Stimulated activated CD4-positive, alpha-beta T cell treated with anti-CD3 and anti-CD28 coated beads, Interleukin-15, amount 100 ng/mL, for 24 hours (primary cell): ENCODE results near the gene VPS37D.
"Not testable (repeated sequence)": the region's sequence is repeated elsewhere in the genome, so short reads cannot be mapped to it uniquely, and the experiment has no call there.

Experiments used
- DNase-seq: peaks from one replicate; pipeline ENCODE4 v3.0.0-alpha.2; 2020

The VPS37D gene, protein sequence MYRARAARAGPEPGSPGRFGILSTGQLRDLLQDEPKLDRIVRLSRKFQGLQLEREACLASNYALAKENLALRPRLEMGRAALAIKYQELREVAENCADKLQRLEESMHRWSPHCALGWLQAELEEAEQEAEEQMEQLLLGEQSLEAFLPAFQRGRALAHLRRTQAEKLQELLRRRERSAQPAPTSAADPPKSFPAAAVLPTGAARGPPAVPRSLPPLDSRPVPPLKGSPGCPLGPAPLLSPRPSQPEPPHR

DNA sequence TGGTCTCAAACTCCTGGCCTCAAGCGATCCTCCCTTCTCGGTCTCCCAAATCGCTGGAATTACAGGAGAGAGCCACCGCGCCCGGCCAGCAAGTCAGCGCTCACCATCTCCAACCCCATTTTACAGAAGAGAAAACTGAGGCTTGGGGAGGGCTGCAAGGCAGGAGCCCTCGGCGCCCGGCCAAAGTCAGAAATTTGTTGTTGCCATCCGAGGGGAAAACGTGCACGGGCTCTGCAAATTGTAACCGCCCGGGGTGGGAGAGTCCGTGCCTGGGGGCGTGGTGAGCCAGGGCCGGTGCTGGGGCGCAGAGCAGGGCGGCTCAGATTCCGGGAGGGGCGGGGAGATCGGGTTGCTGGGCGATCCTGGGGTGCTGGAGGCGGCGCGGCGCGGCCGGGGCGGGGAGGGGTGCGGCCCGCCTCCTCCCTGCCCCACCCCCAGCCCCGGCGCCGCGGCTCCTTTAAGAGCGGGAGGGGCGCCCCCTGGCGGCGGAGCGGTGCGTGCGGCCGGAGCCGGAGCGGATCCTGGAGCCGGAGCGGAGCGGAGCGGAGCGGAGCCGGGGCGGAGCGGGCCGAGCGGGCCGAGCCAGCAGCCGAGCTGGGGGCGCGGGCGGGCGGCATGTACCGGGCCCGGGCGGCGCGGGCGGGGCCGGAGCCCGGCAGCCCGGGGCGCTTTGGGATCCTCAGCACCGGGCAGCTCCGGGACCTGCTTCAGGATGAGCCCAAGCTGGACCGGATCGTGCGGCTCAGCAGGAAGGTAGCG lies at the start of gene VPS37D:
TSS of gene VPS37D (plus strand) at position 488 of the 759 bp plus-strand sequence. CDS start at position 616, 128 bp downstream.
- DNase-seq: peak; percentile 94

DNA sequence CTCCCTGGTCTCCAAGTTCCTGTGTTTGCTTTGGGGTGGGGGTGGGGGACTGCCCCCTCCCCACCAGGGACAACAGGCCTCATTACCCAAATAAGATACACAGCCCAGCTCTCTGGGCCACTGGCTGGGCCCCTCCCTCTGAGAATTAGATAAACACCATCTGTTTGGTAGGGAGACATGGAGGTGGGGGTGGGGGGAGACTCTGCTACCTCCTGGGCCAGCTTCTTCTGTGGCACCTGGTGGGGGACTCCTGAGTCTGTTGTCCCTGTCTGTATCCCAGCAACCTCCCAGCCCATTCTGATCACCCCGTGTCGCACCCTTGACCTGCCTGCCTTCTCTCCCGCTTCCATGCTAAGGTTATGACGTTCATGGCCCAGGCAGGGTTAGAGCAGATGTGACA lies 49.1 kb upstream of the VPS37D start:
- DNase-seq: no peak

DNA sequence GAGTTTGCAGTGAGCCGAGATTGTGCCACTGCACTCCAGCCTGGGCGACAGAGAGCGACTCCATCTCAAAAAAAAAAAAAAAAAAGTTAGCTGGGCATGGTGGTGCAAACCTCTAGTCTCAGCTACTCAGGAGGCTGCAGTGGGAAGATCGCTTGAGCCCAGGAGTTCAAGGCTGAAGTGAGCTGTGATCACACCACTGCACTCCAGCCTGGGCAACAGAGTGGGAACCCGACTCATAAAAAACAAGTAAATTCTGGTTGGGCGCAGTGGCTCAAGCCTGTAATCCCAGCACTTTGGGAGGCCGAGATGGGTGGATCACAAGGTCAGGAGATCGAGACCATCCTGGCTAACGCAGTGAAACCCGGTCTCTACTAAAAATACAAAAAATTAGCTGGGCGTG lies 48.2 kb upstream of the VPS37D start:
- DNase-seq: not testable (repeated sequence)

DNA sequence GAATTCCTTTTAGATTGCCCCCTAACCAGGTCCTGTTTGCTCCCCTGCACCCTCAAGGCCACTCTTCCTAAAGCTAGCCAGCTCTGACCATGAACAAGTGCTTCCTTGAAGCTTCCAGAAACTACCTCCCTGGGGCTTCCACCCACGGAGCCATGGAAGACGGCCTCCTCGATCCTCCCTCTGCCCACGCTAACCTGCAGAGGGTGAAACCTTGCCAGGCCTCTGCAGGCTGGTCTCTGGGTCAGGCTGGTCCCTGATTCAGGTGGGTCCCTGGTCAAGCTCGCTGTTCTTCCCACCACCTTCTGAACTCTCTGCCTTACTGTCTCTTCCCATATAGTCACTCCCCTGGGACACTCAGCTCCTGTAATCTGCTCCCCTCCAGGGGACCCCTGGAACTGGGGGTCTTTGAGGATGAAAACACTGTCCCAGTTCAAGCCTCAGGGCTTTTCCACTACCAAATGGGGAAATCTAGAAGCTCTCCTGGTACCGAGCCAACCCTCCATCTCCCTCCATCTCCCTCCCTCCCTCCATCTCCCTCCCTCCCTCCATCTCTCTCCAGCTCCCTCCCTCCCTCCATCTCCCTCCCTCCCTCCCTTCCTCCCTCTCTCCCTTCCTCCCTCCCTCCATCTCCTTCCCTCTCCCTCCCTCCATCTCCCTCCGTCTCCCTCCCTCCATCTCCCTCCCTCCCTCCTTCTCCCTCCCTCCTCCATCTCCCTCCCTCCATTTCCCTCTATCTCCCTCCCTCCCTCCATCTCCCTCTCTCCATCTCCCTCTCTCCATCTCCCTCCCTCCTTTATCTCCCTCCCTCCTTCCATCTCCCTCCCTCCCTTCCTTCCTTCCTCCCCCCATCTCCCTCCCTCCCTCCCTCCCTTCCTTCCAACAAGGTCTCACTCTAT lies 46.2 kb upstream of the VPS37D start:
- no peak for DNase-seq

DNA sequence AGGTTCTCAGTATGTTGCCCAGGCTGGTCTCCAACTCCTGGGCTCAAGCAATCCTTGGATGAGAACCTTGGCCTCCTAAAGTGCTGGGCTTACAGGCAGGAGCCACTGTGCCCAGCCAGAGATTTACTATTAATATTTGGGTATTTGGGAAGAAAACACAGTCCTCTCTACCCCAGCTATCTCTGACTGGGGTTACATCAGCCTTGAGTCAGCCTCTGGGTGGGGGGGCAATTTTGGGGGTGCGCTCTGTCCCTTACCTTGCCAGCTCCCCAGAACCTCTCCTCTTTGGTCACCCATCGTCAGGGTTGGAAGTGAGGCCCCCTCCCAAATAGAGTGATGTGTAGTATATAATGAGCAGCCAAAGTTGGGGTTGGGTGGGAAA lies 45.1 kb upstream of the VPS37D start:
- DNase-seq: no peak

DNA sequence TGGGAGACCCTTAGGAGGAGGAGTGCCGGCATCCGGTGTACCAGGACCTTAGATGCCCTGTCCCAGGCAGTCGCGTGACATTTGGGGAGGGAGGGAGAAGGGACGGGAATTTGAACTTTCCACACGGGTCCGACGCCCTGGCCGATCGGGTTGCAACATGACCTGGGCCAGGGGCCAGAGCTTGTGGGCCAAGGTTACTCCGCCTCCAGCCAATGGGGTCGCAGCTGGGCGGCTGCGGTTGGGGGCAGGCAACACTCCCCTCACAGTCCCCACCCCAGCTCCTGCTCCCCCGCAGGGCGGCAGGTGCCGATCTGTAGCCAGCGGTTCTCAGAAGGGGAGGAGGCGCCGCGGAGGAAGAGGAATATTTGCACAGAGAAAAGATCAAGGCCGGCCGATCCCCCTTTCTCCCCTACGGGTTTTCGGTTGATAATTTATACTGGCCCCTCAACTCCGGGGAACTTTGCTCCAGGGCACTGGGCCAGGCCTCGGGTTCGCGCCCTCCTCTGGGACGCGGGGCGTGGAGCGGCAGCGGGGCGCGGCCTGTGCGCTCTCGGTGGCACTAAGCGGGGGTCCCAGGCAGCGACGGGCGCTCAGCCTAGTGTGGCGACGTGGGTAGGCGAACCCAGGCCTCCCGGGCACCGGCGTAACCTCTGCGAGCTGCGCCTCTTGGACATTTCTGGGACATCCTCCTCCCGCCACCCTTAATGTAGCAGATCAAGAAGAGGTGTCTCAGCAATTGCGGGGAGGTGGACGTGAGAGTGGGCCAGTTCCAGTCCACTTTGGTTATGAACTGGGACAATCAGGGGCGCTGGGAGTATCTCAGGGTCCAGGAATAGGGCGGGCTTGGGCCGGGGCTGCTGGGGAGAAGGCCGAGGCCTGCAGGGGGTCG lies 44.5 kb upstream of the VPS37D start:
- no peak for DNase-seq

DNA sequence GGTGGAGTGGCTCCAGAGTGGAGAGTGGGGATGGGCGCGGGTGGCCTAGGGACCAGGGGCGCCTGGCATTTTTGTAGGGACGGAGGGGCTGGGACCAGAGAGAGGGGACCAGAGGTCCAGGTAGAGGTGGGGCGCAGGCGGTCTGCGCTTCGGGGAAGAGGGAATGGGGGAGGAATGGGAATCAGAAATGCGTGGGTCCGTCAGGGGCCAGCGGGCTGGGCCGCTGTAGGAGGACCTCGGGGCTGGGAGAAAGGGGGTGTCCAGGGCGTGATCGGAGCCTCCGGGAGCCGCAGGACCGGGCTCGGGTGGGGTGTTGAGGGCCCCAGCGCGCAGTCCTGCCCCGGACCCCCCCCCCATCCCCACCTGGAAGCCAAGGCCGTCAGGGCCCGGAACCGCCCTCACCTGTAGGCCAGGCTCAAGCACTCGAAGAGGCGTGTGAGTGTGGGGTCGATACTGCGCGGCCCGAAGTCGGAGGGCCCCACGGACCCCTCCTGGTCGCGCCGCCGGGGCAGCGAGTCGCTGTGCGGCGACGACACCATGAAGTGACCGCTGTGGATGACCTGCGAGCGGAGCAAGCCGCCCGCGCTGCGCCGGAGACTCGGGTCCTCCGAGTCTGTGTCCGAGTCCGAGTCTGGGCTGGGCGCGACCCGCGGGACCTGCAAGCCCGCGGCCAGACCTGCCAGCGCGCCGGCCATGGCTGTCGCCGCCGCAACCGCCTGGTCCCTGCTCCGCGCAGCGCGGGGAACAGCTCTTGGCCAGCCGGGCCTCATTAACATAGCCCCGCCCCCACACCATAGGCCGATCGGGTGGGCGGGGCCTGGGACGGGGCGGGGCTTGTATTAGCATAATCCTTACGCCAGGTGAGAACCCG lies 43.6 kb upstream of the VPS37D start, which contains the start of gene MLXIPL:
TSS of gene MLXIPL (minus strand) at position 725 of the 871 bp plus-strand sequence. CDS start at position 695, 30 bp downstream.
- DNase-seq: peak; percentile 82

DNA sequence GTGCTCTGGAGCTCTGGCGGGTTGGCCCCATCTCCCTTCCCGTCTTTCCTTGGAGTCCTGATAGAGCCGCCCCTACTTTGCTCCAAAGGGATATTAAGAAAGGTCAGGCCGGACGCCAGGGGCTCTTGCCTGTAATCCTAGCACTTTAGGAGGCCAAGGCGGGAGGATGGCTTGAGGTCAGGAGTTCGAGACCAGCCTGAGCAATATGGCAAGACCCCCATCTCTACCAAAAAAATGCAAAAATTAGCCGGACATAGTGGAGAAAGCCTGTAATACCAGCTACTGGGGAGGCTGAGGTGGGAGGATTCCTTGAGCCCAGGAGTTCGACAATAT lies 43.0 kb upstream of the VPS37D start:
- no peak for DNase-seq

DNA sequence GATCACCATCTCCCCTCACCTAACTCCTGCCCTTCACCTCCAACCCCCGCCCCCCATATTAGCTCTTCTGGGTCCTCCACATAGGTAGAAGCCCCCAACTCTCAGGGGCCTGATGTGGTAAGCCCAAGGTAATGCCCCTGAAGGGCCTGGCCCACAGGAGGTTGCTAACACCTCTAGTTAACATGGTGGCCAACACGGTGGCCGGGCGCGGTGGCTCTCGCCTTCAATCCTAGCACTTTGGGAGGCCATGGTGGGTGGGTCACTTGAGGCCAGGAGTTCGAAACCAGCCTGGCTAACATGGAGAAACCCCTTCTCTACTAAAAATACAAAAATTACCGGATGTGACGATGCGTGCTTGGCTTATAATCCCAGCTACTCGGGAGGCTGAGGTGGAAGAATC lies 42.4 kb upstream of the VPS37D start:
- DNase-seq: no peak

DNA sequence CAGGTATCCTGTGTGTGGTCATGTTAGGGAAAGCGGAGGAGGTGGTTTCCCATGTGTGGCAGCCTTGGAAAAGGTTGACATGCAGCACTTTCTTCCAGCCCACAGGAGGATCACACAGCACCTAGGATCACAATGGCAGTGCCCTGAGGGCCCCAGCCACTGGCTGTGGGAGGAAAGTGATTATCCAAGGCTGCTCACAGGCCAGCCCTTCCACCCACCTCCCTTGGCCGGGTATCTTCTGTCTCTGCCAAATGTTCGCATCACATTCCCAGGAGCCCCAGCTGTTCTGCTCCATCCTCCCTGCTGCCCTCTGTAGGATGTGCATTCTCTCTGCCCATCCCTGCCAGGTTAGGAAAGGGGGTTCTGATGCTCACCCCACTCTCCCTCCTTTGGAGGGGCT lies 40.8 kb upstream of the VPS37D start:
- no peak for DNase-seq

DNA sequence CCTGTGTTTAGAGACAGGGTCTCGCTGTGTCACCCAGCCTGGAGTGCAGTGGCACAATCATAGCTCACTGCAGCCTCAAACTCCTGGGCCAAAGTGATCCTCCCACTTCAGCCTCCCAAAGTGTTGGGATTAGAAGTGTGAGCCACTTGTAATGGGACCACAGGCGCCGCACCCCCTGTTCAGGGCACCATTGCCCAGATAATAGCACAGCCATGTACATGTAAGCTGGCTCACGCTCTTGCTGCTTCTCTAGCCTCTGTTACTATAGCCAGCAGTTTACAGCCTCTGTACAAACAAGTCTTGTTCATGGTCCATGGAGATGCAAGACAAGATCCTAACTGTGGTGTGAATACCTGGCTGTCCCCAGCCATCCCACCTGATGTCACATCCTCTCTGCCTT lies 39.1 kb upstream of the VPS37D start:
- DNase-seq: no peak

DNA sequence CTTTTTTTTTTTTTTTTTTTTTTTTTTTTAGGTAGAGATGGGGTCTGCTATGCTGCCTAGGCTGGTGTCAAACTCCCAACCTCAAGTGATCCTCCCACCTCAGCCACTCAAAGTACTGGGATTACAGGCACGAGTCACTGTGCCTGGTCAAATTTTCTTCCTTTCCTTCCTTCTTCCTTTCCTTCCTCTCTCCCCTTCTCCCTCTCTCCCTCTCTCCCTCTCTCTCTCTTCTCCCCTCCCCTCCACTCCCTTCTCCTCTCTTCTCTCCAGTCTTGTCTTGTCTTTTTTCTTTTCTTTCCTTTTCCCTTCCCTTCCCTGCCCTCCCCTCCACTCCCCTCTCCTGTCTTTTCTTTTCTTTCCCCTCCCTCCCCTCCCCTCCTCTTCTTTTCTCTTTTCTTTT lies 36.1 kb upstream of the VPS37D start:
- DNase-seq: no peak

DNA sequence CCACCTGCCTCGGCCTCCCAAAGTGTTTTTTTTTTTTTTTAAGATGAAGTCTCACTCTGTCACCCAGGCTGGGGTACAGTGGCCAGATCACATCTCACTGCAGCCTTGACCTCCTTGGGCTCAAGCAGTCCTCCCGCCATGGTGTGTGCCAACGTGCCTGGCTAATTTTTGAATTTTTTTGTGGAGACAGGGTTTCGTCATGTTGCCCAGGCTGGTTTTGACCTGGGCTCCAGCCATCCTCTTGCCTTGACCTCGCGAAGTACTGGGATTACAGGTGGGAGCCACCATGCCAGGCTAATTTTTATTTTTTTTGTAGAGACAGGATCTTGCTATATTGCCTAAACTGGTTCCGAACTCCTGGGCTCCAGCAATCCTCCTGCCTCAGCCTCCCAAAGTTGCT lies 34.3 kb upstream of the VPS37D start:
- no peak for DNase-seq

DNA sequence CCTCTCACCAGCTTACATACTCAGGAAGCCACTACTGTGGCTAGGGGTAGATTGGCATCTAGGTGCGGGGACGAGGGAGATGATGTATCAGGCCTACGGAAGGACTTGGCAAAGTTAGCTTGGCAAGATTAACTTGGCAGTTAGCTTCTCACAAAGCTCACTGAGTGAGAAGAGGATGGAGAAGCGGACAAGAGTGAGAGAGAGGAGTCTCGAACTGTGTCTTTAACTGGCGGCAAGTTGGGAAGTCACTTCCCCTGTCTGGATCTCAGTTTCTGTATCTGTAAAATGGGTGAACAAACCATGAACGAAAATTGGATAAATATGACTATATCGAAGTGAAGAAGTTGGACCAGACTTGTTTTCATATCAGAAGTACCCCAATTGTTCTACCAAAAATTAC lies 33.8 kb upstream of the VPS37D start:
- DNase-seq: no peak

DNA sequence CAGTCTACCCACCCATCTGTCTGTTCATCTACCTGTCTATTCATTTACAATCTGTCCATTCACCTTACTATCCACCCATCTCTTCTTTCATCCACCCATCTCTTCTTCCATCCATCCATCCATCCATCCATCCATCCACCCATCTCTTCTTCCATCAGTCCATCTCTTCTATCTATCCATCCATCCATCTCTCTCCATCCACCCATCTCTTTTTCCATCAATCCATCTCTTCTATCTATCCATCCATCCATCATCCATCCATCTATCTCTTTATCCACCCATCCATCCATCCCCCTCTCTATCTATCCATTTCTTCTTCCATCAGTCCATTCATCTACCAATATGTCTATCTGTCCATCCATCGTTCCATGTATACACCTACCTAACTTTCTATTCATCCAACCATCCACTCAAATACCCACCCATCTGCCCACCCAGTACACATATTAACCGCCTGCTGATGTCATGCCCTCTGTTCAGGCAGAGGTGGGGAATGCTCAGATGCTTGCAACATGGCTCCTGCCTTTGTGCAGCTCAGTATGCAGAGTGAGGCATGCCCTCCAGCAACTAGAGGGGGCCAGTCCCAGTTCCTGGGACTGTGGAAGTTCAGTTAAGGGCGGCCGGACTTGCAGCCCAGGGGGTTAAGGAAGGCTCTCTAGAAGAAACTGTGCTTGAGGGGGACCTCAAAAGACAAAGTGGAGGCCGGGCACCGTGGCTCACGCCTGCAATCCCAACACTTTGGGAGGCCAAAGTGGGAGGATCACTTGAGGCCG lies 32.0 kb upstream of the VPS37D start:
- DNase-seq: no peak

DNA sequence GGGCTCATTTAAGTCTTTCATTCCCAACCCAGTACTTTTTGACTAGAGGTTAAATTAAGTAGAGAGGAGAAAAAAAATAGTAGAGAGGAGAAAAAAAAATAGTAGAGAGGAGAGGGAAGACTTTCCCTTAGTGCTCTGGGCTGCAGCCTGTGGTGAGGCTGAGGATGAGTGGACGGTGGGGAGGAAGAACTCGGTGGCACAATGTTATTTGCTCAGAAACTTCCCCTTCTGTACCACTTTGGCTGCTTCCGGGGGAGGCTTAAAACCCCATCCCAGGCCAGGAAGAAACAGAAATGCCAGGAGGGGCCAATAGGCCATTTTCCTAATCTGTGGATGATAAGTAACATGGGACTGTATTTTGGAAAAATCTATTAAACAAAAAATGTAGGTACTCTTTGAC lies 28.7 kb upstream of the VPS37D start:
- DNase-seq: no peak

DNA sequence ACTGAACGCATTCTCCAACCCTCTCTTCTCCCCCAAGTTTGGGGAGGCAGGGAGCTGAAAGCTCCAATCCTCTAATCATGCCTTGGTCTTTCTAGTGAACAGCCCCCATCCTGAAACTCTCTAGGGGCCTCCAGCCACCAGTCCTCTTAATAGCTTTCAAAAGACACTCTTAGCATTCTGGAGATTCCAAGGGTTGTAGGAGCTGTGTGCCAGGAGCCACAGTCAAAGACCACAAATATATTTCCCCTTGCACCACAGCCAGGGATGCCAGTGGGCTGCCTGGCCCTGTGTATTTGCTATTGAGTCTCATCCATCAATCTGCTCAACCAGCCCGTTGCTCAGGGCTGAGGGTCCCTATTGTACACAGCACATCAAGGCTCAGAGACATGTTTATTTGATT lies 24.8 kb upstream of the VPS37D start:
- no peak for DNase-seq

DNA sequence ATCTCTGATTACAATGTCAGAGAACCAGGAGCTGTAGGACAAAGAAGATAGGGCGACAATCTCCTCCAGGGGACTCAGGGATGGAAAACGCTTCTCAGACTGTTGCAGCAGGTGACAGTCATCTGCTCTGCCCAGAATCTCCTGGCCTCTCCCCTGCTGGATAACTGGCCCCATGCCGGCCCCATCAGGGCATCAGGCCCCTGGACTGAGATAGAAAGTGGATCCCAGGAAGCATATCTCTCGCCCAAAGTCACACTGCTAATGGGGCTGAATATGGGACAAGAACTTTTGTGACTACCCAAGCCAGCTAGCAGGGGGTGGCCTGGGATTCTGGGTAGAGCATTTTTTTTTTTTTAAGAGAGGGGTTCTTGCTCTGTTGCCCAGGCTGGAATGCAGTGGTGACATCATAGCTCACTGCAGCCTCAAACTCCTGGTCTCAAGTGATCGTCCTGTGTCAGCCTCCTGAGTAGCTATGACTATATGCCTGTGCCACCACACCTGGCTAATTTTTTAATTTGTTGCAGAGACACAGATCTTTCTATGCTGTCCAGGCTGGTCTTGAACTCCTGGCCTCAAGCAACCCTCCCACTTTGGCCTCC lies 22.8 kb upstream of the VPS37D start:
- DNase-seq: no peak

DNA sequence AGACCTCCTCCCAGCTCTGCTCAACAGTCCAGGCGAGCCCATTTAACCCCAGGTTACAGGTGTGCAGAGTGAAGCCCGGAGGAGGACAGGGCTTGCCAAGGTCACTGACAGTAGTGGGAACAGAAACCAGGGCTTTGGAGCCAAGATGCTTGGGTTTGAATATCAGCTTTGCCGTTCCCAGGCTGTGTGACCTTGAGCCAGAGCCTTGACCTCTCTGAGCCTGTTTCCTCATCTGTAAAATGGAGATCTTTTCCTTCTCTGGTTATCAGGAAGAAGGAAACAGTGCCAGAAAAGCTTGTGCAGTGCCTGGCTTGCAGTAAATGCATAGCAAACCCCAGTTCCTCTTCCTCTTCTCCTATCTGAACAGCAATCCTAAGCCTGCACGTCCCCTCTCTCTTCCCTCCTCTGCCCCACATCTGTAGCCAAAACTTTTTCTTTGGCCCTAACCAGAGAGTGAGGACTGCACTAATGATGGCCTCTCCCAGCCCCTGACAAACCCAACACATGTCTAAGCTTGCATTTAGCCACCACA lies 21.9 kb upstream of the VPS37D start:
- DNase-seq: no peak
